Esophagus muscularis mucosa (tissue), 4 donors: ENCODE data around the gene ARSB. TPM values are rescaled to one million over a fixed set of nuclear protein-coding genes. Genes with fewer than 3 reads are reported as not detected.

Experiments
- DNase-seq: peaks from one replicate; pipeline ENCODE4 v3.0.0-alpha.2; 2017; ENCODE audit errors: extremely low spot score
- H3K27ac ChIP-seq, 4 donors: fragments of 200-600 bp; sonication (generic); replicated peaks in 1 of 4; 1 replicate in 3 of 4; 2 replicates in 1 of 4; pipeline ENCODE4 v1.5.1; 2016 to 2019; ENCODE audit warnings: mild to moderate bottlenecking in 1 of 4
- H3K27me3 ChIP-seq, 4 donors: fragments of 200-600 bp; sonication (generic); one replicate each; pipeline versions ENCODE4 v1.5.1 to v1.6.0; 2016 to 2019
- H3K36me3 ChIP-seq, 4 donors: fragments of 200-600 bp; sonication (generic); one replicate each; pipeline ENCODE4 v1.5.1; 2016 to 2019
- H3K4me1 ChIP-seq, 4 donors: fragments of 200-600 bp; sonication (generic); one replicate each; pipeline ENCODE4 v1.5.1; 2016 to 2019
- H3K4me3 ChIP-seq, 4 donors: fragments of 200-600 bp; sonication (generic); 1 replicate in 2 of 4; 2 replicates in 2 of 4; pipeline ENCODE4 v1.5.1; 2016 to 2019; ENCODE audit warnings: mild to moderate bottlenecking in 4 of 4, moderate library complexity in 1 of 4
- H3K9me3 ChIP-seq, 4 donors: fragments of 200-600 bp; sonication (generic); 1 replicate in 3 of 4; 2 replicates in 1 of 4; pipeline ENCODE4 v1.5.1; 2016 to 2019
- CTCF ChIP-seq, 3 experiments: fragments of 200-600 bp in 2 of 3; fragments of 450-650 bp in 1 of 3; sonication (generic) in 2 of 3; IDR thresholded peaks; one replicate each; pipeline ENCODE4 v1.5.1; 2017 to 2019; ENCODE audit warnings: antibody characterized with exemption in 3 of 3, mild to moderate bottlenecking in 2 of 3, moderate library complexity in 1 of 3
- EP300 ChIP-seq: sonication (generic); formaldehyde crosslinking; IDR thresholded peaks from one replicate; pipeline ENCODE4 v1.6.1; 2017; ENCODE audit warnings: antibody characterized with exemption
- POLR2A ChIP-seq: fragments of 450-650 bp; IDR thresholded peaks from one replicate; pipeline ENCODE4 v1.6.1; 2017; ENCODE audit warnings: antibody characterized with exemption, moderate library complexity, mild to moderate bottlenecking, low read depth
- POLR2AphosphoS5 ChIP-seq, 2 donors: sonication (generic); formaldehyde crosslinking; IDR thresholded peaks; one replicate each; pipeline ENCODE4 v1.6.1; 2017; ENCODE audit warnings: antibody characterized with exemption in 2 of 2
- WGBS: methylation state at CpG from one replicate; pipeline ENCODE4 v1.1.5; 2018; 5-methylcytosine and 5-hydroxymethylcytosine counted together
- intact Hi-C: fragments of 100-400 bp; cut with DNase I; formaldehyde crosslinking; loops from one replicate; pipeline ENCODE4 v1.15.1; 2023
- total RNA-seq, 4 donors: library from RNA; depleted of rRNA; stranded (reverse); fragments of >200 nt; gene quantifications; one replicate each; pipeline versions ENCODE4 v1.1.0 to v1.2.1, GENCODE V29; 2016

ARSB gene
- total RNA-seq, 4 donors from 2014 or later: 58.0 to 103 (median 67.5) TPM

DNA sequence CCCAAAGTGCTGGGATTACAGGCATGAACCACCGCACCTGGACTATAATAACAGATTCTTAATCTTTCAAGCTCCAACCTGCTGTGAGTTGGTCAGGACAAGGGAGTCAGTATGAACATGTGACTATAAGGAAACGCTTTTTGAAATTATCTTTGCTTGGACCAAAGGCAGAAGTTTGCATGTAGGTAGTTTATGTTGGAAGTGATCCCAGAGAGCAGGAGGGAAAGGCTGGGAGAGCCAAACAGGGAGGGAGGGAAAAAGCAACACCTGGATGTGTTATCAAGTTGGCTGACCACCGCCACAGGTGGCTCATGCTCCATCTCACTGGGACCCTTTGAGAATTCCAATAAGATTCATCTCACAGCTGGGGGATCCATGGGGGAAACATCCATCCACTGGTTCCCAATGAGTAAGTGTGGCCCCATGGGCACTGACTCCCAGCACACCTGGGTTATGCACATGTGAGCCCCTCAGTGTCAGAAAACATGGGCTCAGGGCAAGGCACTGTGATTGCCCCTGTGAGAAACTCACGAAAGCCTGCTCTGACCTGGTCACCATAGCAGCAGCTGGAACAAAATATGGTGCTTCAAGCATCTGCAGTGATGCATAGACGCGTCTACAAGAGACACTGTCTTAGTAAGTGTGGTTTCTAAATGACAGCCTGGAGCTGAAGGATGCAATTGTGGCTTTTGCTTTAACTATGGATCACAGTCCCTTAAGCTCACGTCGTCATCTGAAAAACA is 62.1 kb downstream of the ARSB start:
- H3K9me3 ChIP-seq: no peaks in the 10 kb centered on the region
- H3K36me3 ChIP-seq: peaks cover 0 to 5% (median 0%) of the 10 kb centered on the region in 4 donors
- H3K4me1 ChIP-seq: no peaks in the 10 kb centered on the region
- no peak overlapping the region for H3K27ac ChIP-seq
- no peak for DNase-seq
- 92% methylated on average over 8 of the region's 8 CpGs for WGBS
- no peaks in the 10 kb centered on the region for H3K27me3 ChIP-seq
- no peak overlapping the region for H3K4me3 ChIP-seq
- intact Hi-C loops: no loop called here
- TF ChIP-seq POLR2AphosphoS5 (IDR thresholded peaks at IDR 0.05) (no peak), POLR2A (no peak), EP300 (no peak), CTCF (IDR thresholded peaks at IDR 0.05) (no peak)

DNA sequence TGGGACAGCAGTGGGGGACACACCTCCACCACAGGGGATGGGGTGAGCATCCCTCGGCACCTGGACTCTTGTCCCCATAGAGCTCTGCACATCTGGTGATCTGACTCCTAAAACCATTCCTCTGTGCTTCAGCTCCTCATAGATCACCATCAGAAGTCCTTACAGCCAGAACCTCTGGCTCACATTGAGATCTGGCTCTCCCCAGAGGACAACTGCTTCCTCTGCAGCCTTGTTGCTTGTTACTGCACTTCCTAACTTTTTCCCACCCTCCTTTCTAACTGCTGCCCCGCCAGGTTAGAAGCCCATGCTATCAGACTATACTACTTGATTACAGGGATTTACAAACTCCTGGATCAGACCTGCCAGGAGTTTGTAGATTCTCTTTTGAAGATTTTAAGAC is 64.5 kb downstream of the ARSB start:
- intact Hi-C loops: no loop called here

GRCh38 chr5:78919796-78920195 is 65.3 kb downstream of the ARSB start:
- H3K27me3 ChIP-seq: no peaks in the 10 kb centered on the region
- no peaks in the 10 kb centered on the region for H3K9me3 ChIP-seq
- no peak overlapping the region for H3K27ac ChIP-seq
- intact Hi-C loops: no loop called here
- DNase-seq: no peak
- H3K4me1 ChIP-seq: no peaks in the 10 kb centered on the region
- WGBS: 82% methylated on average over 1 of the region's 1 CpG
- H3K4me3 ChIP-seq: no peak overlapping the region
- peaks cover 0 to 5% (median 0%) of the 10 kb centered on the region in 4 donors for H3K36me3 ChIP-seq
- TF ChIP-seq CTCF (IDR thresholded peaks at IDR 0.05): no peak
- TF ChIP-seq EP300: no peak
- no peak for TF ChIP-seq POLR2A
- no peak for TF ChIP-seq POLR2AphosphoS5 (IDR thresholded peaks at IDR 0.05)

More for the DNA sequence above, 64.5 kb downstream of the ARSB start:
- Histone ChIP-seq H3K9me3 (no peaks in the 10 kb centered on the region), H3K36me3 (peaks cover 0 to 5% (median 0%) of the 10 kb centered on the region in 4 donors), H3K27me3 (no peaks in the 10 kb centered on the region), H3K4me1 (no peaks in the 10 kb centered on the region), H3K27ac (no peak overlapping the region), H3K4me3 (no peak overlapping the region)
- WGBS: 93% methylated on average over 2 of the region's 2 CpGs
- no peak for DNase-seq
- no peak for TF ChIP-seq EP300
- no peak for TF ChIP-seq POLR2A
- TF ChIP-seq POLR2AphosphoS5 (IDR thresholded peaks at IDR 0.05): no peak
- TF ChIP-seq CTCF (IDR thresholded peaks at IDR 0.05): peak in 1 of 3 experiments; percentile 24

DNA sequence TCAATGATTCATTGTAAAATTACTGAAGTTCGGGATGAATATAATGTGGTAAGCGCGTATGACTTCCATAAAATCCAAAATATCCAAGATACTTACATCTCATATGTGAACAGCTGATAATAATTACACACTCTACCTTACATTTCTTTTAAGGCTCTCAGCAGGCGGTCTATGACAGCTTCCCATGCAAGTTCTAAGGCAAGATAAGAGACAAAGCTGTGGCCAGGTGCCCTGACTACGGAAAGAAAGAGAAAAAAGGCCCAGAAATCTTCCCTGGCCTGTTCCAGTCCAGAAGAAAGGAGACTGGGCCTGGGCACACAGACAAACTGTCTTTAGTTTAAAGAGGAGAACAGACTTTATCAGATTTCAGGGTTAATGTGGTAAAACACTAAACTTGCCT is 69.1 kb downstream of the ARSB start:
- Histone ChIP-seq H3K27ac (no peak overlapping the region), H3K4me1 (peaks cover 0 to 10% (median 6%) of the 10 kb centered on the region in 4 donors), H3K4me3 (no peak overlapping the region), H3K9me3 (no peaks in the 10 kb centered on the region), H3K36me3 (no peaks in the 10 kb centered on the region), H3K27me3 (no peaks in the 10 kb centered on the region)
- DNase-seq: no peak
- intact Hi-C loops: no loop called here
- WGBS: 74% methylated on average over 5 of the region's 5 CpGs
- no peak for TF ChIP-seq POLR2AphosphoS5 (IDR thresholded peaks at IDR 0.05)
- TF ChIP-seq EP300: no peak
- TF ChIP-seq CTCF (IDR thresholded peaks at IDR 0.05): no peak
- no peak for TF ChIP-seq POLR2A

DNA sequence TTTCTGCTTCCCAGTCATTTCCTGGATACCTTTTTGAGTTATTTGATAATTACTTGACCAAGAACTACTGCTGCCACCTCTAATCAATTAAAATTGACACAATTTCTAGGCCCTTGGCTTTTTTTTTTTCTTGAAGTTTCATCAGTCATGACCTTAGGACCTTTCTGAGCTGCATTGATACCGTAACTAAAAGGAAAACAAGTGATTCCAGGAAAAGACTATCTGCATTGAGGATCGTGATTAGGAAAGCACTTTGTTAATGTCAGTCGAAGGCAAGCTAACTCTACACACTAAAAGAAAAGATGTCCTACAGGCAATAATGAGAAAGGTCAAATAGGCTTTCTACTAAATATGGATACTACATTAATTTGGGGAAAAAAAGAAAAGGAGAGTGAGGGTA is 69.9 kb downstream of the ARSB start:
- Histone ChIP-seq H3K27me3 (no peaks in the 10 kb centered on the region), H3K36me3 (no peaks in the 10 kb centered on the region), H3K27ac (no peak overlapping the region), H3K9me3 (no peaks in the 10 kb centered on the region), H3K4me1 (peaks cover 0 to 10% (median 7%) of the 10 kb centered on the region in 4 donors), H3K4me3 (no peak overlapping the region)
- no peak for TF ChIP-seq CTCF (IDR thresholded peaks at IDR 0.05)
- no peak for TF ChIP-seq EP300
- TF ChIP-seq POLR2A: no peak
- TF ChIP-seq POLR2AphosphoS5 (IDR thresholded peaks at IDR 0.05): no peak
- no peak for DNase-seq
- intact Hi-C loops: no loop called here
- 88% methylated on average over 3 of the region's 3 CpGs for WGBS
